HG03135 (cell line): ENCODE measurements around the gene GALNT10.
"Not testable (repeated sequence)": the region's sequence is repeated elsewhere in the genome, so short reads cannot be mapped to it uniquely, and the experiment has no call there.

Source experiments
- ATAC-seq: cut with Tn5 transposase; IDR thresholded peaks from one replicate; pipeline ENCODE4 v1.9.1; 2021; ENCODE audit warnings: mild to moderate bottlenecking, moderate library complexity; ENCODE audit not compliant: unreplicated experiment

Gene GALNT10, protein sequence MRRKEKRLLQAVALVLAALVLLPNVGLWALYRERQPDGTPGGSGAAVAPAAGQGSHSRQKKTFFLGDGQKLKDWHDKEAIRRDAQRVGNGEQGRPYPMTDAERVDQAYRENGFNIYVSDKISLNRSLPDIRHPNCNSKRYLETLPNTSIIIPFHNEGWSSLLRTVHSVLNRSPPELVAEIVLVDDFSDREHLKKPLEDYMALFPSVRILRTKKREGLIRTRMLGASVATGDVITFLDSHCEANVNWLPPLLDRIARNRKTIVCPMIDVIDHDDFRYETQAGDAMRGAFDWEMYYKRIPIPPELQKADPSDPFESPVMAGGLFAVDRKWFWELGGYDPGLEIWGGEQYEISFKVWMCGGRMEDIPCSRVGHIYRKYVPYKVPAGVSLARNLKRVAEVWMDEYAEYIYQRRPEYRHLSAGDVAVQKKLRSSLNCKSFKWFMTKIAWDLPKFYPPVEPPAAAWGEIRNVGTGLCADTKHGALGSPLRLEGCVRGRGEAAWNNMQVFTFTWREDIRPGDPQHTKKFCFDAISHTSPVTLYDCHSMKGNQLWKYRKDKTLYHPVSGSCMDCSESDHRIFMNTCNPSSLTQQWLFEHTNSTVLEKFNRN

DNA sequence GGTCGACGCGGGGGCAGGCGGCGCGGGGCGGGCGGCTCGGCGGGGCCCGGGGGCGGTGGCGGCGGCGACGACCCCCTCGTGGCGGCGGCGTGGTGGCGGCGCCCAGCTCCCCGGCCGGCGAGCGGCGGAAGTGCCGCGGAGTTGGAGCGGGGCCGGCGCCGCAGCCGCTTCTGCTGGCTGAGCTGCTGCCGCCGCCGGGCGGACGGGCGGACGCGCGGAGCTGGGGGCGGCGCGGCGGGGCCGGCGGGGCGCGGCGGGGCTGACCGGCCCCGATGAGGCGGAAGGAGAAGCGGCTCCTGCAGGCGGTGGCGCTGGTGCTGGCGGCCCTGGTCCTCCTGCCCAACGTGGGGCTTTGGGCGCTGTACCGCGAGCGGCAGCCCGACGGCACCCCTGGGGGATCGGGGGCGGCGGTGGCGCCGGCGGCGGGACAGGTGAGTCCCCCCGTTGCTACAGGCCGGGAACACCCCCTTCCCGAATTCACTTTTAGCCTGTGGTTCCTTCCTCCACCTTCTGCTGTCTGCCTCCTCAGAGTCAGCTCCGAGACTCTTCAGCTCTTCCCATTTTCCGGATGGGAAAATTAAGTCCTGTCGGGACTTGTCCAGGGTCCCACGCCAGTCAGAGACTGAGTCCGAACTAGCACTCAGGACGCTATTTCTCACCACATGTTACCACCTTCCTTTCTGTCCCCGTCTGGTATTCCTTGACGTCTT lies at the start of gene GALNT10:
Gene GALNT10, plus strand, starts transcription at position 139 of the 710 bp plus-strand sequence. Its CDS starts 134 bp downstream, at position 273.
- ATAC-seq: peak; percentile 73

DNA sequence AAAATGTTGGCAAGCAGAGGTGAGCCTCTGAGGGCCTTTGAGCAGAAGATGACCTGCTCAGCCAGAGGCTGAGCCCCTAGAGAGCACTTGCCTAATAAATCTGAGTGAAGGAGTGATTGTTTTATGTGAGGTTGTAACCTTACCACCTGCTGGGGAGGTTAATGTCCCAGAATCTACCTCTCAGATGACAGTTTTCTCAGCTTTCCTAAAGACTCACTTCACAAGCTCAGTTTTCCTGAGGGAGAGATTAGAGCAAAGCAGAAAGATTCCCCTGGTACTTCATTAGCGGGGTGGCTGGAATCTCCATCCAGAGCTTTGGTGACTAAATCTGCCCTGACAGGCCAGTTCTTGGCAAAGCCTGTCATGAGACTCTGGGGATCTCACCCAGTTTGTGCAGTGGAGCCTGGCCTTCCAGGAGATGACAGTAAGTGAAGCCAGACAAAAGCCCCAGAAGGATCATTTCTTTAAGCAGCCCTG lies 48.8 kb upstream of the GALNT10 start:
- ATAC-seq: no peak

DNA sequence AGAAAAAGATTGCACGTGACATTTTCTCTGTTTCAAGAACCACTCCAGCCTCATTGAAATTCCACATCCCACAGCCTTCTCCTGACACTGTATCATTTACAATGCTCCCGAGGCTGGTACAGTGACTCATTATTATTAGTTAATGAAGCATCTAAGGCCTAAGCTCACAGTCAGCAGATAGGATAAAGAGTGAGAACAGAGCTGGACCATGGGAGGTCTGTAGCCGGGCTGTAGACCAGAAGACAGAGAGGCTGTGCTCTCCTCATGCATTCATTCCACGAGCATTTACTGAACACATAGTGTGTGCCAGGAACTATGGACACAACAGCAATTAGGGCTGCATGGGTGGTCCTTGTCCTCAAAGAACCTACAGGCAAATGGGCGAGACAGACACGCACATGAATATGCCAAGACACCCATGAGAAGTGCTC lies 47.3 kb upstream of the GALNT10 start:
- ATAC-seq: no peak

DNA sequence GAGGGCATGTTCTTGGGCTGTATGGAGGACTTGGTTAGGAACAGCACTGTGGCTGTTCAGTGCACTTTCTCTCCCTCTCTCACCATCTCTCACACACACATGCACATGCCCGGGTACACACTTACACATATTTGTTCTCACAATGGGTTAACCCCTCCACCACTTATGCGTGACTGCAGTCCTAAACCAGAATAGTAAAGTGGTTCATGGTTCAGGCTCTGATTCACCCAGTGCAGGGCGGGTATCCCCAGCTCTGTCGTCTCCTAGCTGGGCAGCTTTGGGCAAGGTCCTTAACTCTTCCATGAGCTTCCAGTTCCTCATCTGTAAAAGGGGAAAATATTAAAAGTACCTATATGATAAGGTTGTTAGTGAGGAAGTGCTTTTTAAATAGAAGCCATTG lies 45.3 kb upstream of the GALNT10 start:
- ATAC-seq: no peak

DNA sequence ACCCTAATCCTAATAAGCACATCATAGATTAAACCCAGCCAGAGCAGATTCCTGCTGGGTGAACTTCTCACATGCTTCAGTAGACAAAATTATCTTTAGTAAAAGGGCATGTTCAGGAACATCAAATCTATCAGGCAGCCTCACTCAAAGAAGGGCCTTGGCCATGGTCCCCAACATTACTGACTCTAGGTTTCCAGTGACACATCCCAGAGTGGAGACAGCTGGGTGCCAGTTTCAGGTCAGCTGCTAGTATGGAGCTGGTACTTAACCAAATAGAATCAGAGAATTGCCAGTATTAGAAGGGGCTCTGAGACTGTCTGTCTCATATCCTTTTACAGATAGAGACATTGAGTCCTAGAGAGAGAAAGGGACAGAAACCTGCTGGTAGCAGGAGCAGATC lies 44.1 kb upstream of the GALNT10 start:
- ATAC-seq: no peak

DNA sequence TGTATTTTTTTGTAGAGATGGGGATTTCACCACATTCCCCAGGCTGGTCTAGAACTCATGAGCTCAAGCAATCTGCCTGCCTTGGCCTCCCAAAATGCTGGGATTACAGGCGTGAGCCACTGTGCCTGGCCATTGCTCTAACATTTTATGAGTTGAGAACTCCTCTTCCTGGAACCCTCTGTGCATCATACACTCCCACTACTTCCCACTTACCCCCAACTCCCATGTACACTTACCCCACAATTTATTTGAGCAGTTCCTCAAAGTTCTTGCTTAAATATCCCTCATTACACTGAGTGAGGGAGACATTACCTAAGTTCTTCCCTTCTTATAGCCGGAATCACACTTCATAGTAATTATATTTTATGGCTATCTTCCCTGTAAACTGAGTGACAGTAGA lies 42.9 kb upstream of the GALNT10 start:
- no peak for ATAC-seq

DNA sequence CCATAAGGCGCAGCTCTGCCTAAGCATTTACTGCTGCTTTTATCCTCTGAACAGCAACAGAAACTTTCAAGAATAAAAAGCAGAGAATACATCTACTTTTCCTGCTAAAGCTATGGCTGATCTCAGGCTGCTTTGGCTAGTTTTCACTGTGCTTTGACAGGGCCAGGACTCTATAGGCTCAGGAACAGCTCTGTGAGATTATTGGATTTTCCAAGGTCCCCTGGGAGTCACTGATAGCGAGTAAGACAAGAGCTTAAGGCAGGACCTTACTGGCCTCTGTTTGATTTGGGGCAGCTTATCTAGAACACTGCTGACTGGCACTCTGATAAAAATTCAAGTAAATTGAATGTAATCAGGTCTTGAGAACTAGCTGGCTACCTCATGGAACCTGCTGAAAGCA lies 40.1 kb upstream of the GALNT10 start:
- not testable (repeated sequence) for ATAC-seq

DNA sequence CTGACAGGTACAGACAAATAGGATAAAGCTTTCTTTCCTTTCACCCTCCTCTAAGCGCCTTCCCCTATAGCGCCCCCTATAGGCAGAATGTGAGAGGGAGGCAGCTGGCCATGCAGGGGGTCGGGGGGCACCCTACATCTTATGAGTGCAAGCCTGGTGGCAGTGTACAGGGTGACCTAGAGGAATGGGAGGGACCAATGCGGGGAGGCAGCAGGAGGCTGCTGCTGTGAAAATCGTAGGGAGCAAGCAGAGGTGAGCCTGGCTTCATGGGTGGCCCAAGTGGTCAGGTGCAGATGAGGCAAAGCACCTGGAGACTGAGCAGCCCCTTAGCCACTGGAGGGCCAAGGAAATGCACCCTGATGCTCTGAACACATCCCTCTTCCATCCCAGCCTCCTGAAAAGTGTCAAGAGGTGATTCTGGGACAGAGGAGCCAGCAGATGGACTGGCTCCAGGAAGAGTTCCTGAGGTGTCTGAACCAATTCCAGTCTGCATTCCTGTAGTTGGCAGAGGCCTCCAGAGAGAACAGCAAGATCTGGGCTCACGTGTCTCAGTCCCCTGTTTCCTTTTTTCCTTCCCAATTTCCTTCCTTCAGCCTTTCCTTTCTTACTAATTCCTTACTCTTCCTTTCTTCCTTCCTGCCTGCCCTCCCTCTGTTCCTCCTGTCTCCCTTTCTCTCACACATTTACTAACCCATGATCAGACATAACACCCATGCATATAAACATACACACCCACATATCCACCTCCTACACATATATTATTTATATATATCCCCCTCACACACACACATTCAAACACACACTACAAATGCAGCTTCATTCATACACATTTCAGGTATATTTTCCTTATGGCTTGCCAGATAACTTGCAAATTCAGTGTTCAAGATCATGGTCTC lies 32.8 kb upstream of the GALNT10 start:
- ATAC-seq: no peak

DNA sequence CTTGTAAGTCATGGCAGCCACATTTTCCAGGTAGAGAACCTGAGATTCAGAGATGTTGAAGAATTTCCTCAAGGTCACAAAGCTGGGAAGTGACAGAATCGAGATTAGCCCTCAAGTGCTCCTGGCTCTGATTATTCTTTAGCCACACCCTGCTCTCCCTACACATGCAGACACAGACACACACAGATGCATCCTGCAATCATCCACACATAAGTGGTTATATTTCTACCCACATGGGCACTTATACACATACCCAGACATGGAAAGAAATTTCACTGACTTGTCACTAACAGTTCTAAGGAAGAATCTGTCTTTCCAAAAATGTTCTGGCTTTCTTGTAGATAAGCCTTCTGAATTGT lies 32.2 kb upstream of the GALNT10 start:
- no peak for ATAC-seq

DNA sequence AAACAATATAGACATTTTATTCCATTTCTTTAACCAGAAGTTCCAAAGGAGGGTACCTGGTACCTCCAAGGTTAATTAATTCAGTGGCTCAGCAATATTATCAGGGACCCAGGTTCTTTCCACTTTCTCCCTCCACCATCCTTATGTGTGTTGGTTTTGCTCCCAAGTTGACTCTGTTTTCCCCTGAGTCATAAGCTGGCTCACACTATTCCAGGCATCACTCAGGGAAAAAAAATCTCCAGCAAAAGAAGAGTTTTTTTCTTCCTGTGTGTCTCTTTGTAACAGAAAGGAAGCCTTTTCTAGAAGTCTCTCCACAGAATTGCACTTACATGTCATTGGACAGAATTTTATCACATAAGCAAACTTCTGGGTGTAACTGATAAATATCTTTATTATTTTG lies 31.2 kb upstream of the GALNT10 start:
- no peak for ATAC-seq

DNA sequence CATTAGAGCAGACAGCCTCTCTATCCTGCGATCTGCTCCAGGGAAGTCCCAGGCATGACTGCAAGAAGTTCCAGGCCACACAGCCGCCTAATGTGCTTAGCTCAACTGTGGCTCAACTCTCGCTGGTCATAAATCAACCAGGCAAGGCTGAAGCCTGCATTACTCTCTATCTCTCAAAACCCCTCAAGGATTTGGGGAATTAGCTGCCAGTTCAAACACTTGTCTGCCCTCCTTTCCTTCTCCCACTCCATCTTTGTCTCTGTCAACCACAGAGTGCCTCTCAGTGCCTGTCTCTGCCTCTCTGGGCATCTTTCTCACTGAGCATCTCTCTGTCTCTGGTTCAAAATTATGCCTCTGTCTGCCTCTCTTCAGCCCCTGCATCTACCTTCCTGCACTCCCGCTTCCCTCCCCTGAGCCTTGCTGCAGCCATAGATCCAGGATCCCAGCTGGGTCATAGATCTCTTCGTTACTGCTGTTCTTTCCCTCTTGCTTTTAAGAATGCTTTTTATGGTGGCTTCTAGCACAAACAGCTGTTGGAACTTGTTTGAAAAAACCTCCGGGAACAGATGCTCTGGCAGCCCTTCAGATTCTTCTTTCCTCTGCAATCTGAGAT lies 27.9 kb upstream of the GALNT10 start:
- ATAC-seq: no peak

DNA sequence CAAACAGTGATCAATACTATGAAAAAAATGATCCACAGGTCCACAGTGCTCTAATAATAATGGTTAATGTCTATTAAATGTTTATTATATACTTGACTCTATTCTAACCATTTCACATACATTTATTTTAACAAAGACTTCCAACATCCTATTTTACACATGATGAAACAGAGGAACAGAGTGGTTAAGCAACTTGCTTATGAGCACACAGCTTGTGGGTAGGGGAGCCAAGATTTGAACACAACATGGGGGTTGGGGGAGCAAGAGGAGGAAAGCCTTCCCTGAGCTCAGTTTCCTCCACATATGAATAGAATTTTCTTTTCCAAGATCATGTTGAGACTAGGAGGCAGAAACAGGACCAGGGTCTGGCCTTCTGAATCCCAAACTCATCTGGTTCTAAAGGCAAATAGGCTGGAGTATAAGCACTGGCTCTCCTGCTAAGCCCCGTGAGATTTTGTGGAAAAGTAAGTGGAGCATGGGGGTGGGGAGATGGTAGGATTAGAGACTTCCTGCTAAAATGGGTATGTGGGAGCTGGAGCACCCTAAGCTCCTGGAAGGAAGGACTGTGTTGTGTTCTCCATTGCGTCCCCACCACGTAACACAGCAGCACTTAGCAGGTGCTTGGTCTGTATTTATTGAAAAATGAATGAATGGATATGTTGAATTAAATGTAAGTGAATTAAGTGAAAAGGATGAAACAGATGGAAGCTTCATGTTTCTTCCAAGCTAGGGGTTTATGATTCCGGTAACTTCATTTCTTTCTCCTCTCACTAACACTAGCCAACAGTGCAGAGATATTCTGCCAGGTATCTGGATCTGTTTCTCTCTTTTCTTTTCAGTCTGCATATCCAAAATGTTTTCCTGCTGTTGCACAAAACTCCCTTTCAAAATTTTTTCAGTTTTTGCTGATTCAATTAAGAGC lies 26.9 kb upstream of the GALNT10 start:
- no peak for ATAC-seq

DNA sequence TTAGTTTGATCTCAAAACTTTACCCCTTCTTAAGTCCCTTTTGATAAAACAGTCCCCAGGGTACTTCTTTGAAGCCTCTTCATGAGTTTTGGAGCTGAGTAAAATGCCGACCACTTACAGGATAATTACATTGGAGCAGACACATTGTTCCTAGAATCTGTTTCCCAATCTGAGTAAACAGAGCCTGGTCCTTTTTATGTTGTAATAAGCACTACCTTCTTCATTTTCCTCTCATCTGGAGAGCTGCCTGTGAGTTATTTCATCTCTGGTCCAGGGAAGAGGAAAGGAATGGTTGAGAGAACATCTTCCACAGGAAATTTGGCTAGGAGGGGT lies 26.3 kb upstream of the GALNT10 start:
- no peak for ATAC-seq

DNA sequence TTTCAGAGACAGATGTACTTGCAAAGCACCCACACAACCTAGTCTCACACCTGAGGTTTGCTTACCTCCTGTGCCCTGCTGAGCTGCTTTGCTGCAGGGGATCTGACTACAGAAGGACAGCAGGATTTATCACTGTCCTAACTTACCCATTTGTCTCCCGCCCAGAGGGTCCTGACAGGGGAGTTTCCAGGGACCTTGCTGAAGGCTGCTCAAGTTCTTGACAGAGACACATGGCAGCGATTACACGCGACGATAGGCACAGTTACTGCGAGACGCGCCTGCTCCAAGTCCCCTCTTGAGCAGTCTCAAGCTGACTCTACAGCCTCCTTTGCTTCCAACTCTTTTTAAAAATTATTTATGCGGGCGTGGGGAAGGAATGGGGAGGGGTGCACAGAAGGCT lies 24.6 kb upstream of the GALNT10 start:
- no peak for ATAC-seq

DNA sequence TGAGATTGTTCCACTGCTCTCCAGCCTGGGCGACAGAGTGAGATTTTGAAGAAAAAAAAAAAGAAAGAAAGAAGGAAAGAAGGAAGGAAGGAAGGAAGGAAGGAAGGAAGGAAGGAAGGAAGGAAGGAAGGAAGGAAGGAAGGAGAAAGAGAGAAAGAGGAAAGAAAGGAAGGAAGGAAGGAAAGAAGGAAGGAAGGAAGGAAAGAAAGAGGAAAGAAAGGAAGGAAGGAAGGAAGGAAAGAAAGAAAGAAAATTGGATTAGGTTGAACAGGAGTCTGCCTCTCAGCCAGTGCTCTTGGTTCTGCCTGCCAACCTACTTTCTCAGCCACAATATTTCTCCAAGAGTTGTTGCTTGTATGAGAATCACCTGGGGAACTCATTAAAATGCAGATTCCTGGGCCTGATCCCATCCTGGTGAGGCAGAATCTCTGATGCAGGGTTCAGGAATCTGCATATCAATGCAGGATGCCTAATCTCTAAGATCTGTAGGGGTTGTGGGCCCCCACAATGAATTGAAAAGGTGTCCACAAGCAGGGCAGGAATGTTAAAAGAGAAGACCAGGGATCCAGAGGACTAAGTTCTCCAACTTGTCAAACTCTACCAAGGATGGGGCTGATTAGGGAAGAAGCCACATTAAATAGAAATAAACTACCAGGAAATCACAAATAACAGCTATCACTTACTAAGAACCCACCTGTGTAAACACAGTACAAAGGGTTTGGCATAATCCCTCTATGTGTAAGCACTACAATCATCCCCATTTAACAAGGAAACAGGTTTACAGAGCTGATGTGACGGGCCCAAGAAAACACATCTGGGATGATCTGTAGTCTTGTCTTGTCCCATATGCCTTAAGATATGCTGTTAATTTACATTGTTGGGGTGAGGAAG lies 23.4 kb upstream of the GALNT10 start:
- no peak for ATAC-seq

DNA sequence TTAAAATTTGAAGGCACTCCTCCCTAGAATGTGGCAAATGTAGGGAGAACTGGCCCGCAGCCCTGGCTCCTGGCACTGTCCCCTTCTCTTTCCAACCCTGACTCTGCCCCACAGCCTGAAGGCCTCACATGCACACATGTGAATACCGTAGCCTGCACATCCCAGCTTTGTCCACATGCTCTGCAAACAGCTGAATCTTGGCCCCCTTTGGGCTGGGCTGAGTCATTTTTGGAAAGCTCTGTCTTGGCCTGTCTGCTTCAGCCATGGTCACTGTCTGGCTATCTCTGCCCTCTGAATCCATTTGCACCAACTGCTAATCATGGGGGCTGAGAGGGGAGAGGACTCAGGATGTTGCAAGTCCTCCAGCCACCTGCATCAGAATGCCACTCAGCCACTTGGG lies 22.1 kb upstream of the GALNT10 start:
- ATAC-seq: no peak

DNA sequence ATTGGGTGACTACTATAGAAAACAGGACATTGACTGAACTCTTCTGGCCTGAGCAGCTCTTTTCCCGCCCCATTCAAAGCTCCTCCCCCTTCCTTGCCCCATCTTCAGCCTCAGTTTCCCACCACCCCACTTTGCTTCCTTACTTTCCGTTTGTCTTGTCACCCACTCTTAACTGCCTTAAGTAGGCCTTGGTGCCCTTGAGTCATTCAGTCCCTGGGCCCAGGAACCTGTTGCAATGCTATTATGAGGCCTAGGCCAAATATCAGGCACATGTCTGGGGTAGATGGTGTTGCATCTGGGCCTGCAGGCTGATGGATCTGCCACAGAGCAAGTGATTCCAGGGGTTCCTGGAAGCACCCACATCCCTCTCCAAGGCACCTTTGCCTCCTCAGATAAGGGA lies 17.7 kb upstream of the GALNT10 start:
- no peak for ATAC-seq

DNA sequence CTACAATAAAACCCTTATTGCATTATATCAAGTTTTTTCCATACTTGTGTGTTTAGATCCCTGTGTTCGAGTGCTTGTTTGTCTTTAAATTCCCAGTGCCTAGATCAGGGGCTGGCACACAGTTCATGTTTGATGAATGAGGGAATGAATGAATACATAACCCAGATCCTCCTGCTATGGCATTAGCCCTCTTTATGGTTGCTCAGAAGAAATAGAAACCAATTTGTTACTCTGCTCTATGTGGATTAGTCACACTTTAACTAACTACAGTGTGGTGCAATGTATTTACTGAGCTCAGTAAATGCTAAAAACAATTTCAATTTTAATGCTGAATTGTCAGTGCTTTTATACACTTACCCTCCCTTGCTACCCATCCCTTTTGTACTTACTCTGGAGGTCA lies 16.4 kb upstream of the GALNT10 start:
- ATAC-seq: no peak

DNA sequence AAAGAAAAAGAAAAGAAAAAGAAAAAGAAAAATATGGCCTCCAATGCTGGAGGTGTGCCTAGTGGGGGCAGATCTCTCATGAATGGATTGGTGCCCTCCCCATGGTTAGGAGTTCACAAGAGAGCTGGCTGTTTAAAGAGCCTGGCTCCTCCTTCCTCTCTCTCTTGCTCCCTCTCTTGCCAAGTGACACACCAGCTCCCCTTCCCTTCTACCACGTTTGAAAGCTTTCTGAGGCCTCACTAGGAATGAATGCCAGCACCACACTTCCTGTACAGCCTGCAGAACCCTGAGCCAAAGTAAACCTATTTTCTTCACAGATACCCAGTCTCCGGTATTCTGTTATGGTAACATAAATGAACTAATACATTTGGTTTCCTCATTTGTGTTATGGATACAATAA lies 14.4 kb upstream of the GALNT10 start:
- ATAC-seq: no peak
